Embryonic facial prominence (tissue), 1 donor: ENCODE measurements around the gene ZNF341.
"Not testable (repeated sequence)": the region's sequence is repeated elsewhere in the genome, so short reads cannot be mapped to it uniquely, and the experiment has no call there.

Experiments
- DNase-seq: peaks from one replicate; pipeline ENCODE4 v3.0.0-alpha.2; 2016; ENCODE audit errors: extremely low spot score

The ZNF341 gene

GRCh38 chr20:33731693-33732165 is at the start of gene ZNF341:
ZNF341 (plus strand) TSS chr20:33731996; CDS start chr20:33732022, 26 bp downstream.
- DNase-seq: peak; percentile 65

GRCh38 chr20:33684533-33685327 is 47.1 kb upstream of the ZNF341 start:
- DNase-seq: no peak

- DNase-seq: no peak
These were observed 46.3 kb upstream of the ZNF341 start for GRCh38 chr20:33685328-33686099.

GRCh38 chr20:33686100-33686983 is 45.5 kb upstream of the ZNF341 start, which contains the start of gene E2F1:
E2F1 (minus strand) TSS chr20:33686385; CDS start chr20:33686264, 121 bp downstream.
- peak; percentile 81 for DNase-seq

GRCh38 chr20:33686984-33687366 is 44.8 kb upstream of the ZNF341 start:
- DNase-seq: no peak

- no peak for DNase-seq
These were observed 44.4 kb upstream of the ZNF341 start for GRCh38 chr20:33687370-33687915.

- no peak for DNase-seq
These were observed 43.5 kb upstream of the ZNF341 start for GRCh38 chr20:33687993-33688937.

GRCh38 chr20:33688938-33689424 is 42.8 kb upstream of the ZNF341 start:
- DNase-seq: no peak

- no peak for DNase-seq
These were observed 42.3 kb upstream of the ZNF341 start for GRCh38 chr20:33689493-33689892.

GRCh38 chr20:33689973-33690372 is 41.8 kb upstream of the ZNF341 start:
- no peak for DNase-seq

GRCh38 chr20:33693289-33693688 is 38.5 kb upstream of the ZNF341 start:
- no peak for DNase-seq

GRCh38 chr20:33693741-33694638 is 37.8 kb upstream of the ZNF341 start:
- DNase-seq: no peak

GRCh38 chr20:33694639-33695012 is 37.2 kb upstream of the ZNF341 start:
- no peak for DNase-seq

GRCh38 chr20:33696448-33696847 is 35.3 kb upstream of the ZNF341 start:
- DNase-seq: no peak

- DNase-seq: no peak
These were observed 34.7 kb upstream of the ZNF341 start for GRCh38 chr20:33697129-33697528.

- not testable (repeated sequence) for DNase-seq
These were observed 32.8 kb upstream of the ZNF341 start for GRCh38 chr20:33698966-33699365.

- not testable (repeated sequence) for DNase-seq
These were observed 30.9 kb upstream of the ZNF341 start for GRCh38 chr20:33700696-33701441.
